ENCODE results near the gene ATG14. TPM values are rescaled to one million over a fixed set of nuclear protein-coding genes. Genes with fewer than 3 reads are reported as not detected.

Gene ATG14
- total RNA-seq, 5 donors from 2014 or later (not counting 1 experiment from before 2014, with no cell fraction given): 13.2 to 18.1 (median 17.3) TPM

DNA sequence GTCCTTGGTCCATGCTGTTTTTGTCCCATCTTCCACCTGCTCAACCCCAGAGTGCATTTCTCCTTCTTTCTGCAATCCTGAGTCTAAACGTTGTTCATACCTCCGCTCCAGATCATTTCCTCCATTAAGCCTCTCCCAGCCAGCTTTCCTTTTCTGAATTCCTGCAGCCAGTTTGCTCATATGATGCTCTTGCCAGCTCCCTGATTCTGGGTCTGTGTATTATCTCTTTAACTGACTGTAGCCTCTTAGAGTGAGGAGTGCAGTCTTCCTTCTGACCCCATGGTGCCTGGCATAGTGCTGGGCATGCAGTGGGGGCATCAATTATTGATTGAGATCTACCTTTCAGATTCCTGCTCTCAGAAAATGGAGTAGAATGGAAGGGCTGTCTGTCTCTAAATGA lies 40.3 kb upstream of the ATG14 start:
- no peak overlapping the region for H3K4me3 ChIP-seq (ENCODE audit: control insufficient read depth in 1 of 2, extremely low read depth in 1 of 2, low read length in 1 of 2)
- H3K27me3 ChIP-seq (replicated peaks in 1 of 2; ENCODE audit: control insufficient read depth in 2 of 2, extremely low read depth in 1 of 2, insufficient read depth in 2 of 2, low read length in 1 of 2): peaks cover 0 to 8% of the 10 kb centered on the region in 2 experiments
- WGBS (ENCODE audit: insufficient coverage): 80% methylated on average over 1 of the region's 2 CpGs
- DNase-seq (no peak), ATAC-seq (replicated peaks in 1 of 4) (no peak)
- ChIA-PET POLR2A (no interaction called here), CTCF (interaction anchor here in 1 of 2 donors (0.6 kb wide), 1 partner anchor 10 kb away, joined by 3 read pairs; no protein-coding TSS in a partner anchor)
- Mint-ChIP-seq H3K27me3 (no peaks in the 10 kb centered on the region), H3K27ac (no peak overlapping the region), H3K36me3 (no peaks in the 10 kb centered on the region), H3K4me3 (no peak overlapping the region), H3K9me3 (no peaks in the 10 kb centered on the region), H3K4me1 (no peaks in the 10 kb centered on the region)
- no peaks in the 10 kb centered on the region for H3K4me1 ChIP-seq (ENCODE audit: control insufficient read depth in 1 of 2, extremely low read depth in 1 of 2, insufficient read depth in 2 of 2, low read length in 2 of 2)
- H3K36me3 ChIP-seq (ENCODE audit: control insufficient read depth in 2 of 2, extremely low read depth in 1 of 2, insufficient read depth in 1 of 2, low read length in 1 of 2): no peaks in the 10 kb centered on the region
- no peak overlapping the region for H3K27ac ChIP-seq (ENCODE audit: low read length)
- H3K9me3 ChIP-seq: no peaks in the 10 kb centered on the region

DNA sequence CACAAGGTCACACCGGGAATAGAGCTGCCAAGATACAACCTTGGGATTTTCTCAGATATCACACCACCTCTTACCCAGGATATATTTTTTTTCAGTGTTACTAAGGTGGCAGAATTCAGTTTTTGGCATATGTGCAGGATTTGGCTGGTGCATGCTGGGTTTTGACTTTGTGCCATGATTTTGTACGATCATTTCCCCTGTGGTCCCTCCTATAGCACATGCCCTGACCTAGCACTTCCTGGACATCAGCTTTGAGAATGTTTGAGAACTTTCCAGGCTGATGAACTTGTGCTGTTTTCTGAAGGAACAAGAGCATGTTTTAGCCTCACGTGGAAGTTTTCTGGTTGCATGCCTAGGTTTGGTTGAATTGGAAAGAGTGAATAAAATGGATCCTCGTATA lies 39.8 kb upstream of the ATG14 start:
- ATAC-seq (replicated peaks in 1 of 4): no peak
- H3K27me3 ChIP-seq (replicated peaks in 1 of 2; ENCODE audit: control insufficient read depth in 2 of 2, extremely low read depth in 1 of 2, insufficient read depth in 2 of 2, low read length in 1 of 2): peaks cover 0 to 8% of the 10 kb centered on the region in 2 experiments
- no peak overlapping the region for H3K4me3 ChIP-seq (ENCODE audit: control insufficient read depth in 1 of 2, extremely low read depth in 1 of 2, low read length in 1 of 2)
- no peaks in the 10 kb centered on the region for H3K9me3 Mint-ChIP-seq
- no peaks in the 10 kb centered on the region for H3K9me3 ChIP-seq
- POLR2A ChIA-PET: no interaction called here
- H3K27me3 Mint-ChIP-seq: no peaks in the 10 kb centered on the region
- no peaks in the 10 kb centered on the region for H3K4me1 ChIP-seq (ENCODE audit: control insufficient read depth in 1 of 2, extremely low read depth in 1 of 2, insufficient read depth in 2 of 2, low read length in 2 of 2)
- peaks cover 0 to under 1% (median 0%) of the 10 kb centered on the region in 3 donors for H3K4me1 Mint-ChIP-seq
- 80% methylated on average over 1 of the region's 4 CpGs for WGBS (ENCODE audit: insufficient coverage)
- H3K27ac Mint-ChIP-seq: no peak overlapping the region
- DNase-seq: no peak
- CTCF ChIA-PET: interaction anchor here in 1 of 2 donors (0.5 to 0.6 kb wide), 2 partner anchors 9 to 352 kb away, joined by 3 to 9 read pairs; no protein-coding TSS in a partner anchor
- no peaks in the 10 kb centered on the region for H3K36me3 ChIP-seq (ENCODE audit: control insufficient read depth in 2 of 2, extremely low read depth in 1 of 2, insufficient read depth in 1 of 2, low read length in 1 of 2)
- no peaks in the 10 kb centered on the region for H3K36me3 Mint-ChIP-seq
- no peak overlapping the region for H3K27ac ChIP-seq (ENCODE audit: low read length)
- H3K4me3 Mint-ChIP-seq: no peak overlapping the region

DNA sequence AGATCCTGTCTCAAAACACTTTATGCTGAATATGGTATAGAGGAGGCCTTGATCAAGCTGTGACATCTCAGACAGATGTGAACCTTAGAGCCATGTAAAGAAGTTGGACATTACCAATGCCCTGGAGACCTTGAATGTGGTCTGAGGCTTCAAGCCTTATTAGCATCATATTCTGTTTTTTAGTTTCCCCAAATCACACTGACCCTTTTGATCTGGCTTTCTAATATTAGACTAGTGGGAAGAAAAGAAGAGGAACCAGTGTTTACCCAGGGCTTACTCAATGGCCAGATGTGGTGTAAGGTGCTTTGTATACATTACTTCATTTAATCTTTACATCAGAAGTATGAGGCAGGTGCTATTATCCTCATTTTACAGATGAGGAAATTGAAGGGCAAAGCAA lies 39.4 kb upstream of the ATG14 start:
- ChIA-PET CTCF (interaction anchor here (0.5 to 0.6 kb wide), 2 partner anchors 169 to 351 kb away, joined by 4 to 9 read pairs; no protein-coding TSS in a partner anchor), POLR2A (no interaction called here)
- Histone ChIP-seq H3K27ac (ENCODE audit: low read length) (no peak overlapping the region), H3K9me3 (no peaks in the 10 kb centered on the region), H3K4me1 (ENCODE audit: control insufficient read depth in 1 of 2, extremely low read depth in 1 of 2, insufficient read depth in 2 of 2, low read length in 2 of 2) (no peaks in the 10 kb centered on the region), H3K4me3 (ENCODE audit: control insufficient read depth in 1 of 2, extremely low read depth in 1 of 2, low read length in 1 of 2) (no peak overlapping the region), H3K27me3 (replicated peaks in 1 of 2; ENCODE audit: control insufficient read depth in 2 of 2, extremely low read depth in 1 of 2, insufficient read depth in 2 of 2, low read length in 1 of 2) (peaks cover 0 to 8% of the 10 kb centered on the region in 2 experiments), H3K36me3 (ENCODE audit: control insufficient read depth in 2 of 2, extremely low read depth in 1 of 2, insufficient read depth in 1 of 2, low read length in 1 of 2) (no peaks in the 10 kb centered on the region)
- DNase-seq (no peak), ATAC-seq (replicated peaks in 1 of 4) (no peak)
- H3K27ac Mint-ChIP-seq: no peak overlapping the region
- H3K4me3 Mint-ChIP-seq: no peak overlapping the region
- H3K36me3 Mint-ChIP-seq: no peaks in the 10 kb centered on the region
- H3K27me3 Mint-ChIP-seq: no peaks in the 10 kb centered on the region
- H3K4me1 Mint-ChIP-seq: peaks cover 3 to 5% (median 3%) of the 10 kb centered on the region in 3 donors
- H3K9me3 Mint-ChIP-seq: no peaks in the 10 kb centered on the region

DNA sequence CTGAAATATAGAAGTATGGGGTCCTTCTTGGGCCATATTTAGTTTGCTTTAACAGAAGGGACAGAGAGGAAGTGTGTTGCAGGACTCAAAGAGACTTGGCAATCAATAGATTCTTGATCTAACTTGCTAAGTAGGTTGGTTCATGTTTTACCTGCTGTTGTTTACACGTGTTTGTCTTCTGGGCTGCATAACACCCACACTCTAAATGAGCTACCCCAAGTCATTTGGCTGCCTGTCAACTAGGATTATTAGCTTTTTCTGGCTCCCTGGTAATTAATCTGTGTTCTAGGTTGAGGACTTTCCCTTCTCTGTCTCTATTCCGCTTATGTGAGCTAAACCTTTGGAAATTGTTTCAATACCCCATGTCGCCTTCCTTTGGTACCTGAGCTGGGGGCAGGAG lies 38.9 kb upstream of the ATG14 start:
- H3K27me3 ChIP-seq (replicated peaks in 1 of 2; ENCODE audit: control insufficient read depth in 2 of 2, extremely low read depth in 1 of 2, insufficient read depth in 2 of 2, low read length in 1 of 2): peaks cover 0 to 8% of the 10 kb centered on the region in 2 experiments
- Mint-ChIP-seq H3K36me3 (no peaks in the 10 kb centered on the region), H3K27me3 (no peaks in the 10 kb centered on the region), H3K4me1 (peaks cover 3 to 6% (median 3%) of the 10 kb centered on the region in 3 donors), H3K9me3 (no peaks in the 10 kb centered on the region), H3K4me3 (no peak overlapping the region), H3K27ac (no peak overlapping the region)
- WGBS (ENCODE audit: insufficient coverage): no CpG with 5 or more reads among the region's 3 CpGs
- CTCF ChIA-PET: interaction anchor here (0.5 to 0.6 kb wide), 3 partner anchors 169 to 1011 kb away, joined by 3 to 4 read pairs (median 4); no protein-coding TSS in a partner anchor
- H3K27ac ChIP-seq (ENCODE audit: low read length): no peak overlapping the region
- H3K4me3 ChIP-seq (ENCODE audit: control insufficient read depth in 1 of 2, extremely low read depth in 1 of 2, low read length in 1 of 2): no peak overlapping the region
- no peaks in the 10 kb centered on the region for H3K36me3 ChIP-seq (ENCODE audit: control insufficient read depth in 2 of 2, extremely low read depth in 1 of 2, insufficient read depth in 1 of 2, low read length in 1 of 2)
- DNase-seq: no peak
- POLR2A ChIA-PET: interaction anchor here in 1 of 2 donors (0.6 kb wide), 1 partner anchor 361 kb away, joined by 3 read pairs; no protein-coding TSS in a partner anchor
- ATAC-seq (replicated peaks in 1 of 4): no peak
- no peaks in the 10 kb centered on the region for H3K9me3 ChIP-seq
- no peaks in the 10 kb centered on the region for H3K4me1 ChIP-seq (ENCODE audit: control insufficient read depth in 1 of 2, extremely low read depth in 1 of 2, insufficient read depth in 2 of 2, low read length in 2 of 2)

DNA sequence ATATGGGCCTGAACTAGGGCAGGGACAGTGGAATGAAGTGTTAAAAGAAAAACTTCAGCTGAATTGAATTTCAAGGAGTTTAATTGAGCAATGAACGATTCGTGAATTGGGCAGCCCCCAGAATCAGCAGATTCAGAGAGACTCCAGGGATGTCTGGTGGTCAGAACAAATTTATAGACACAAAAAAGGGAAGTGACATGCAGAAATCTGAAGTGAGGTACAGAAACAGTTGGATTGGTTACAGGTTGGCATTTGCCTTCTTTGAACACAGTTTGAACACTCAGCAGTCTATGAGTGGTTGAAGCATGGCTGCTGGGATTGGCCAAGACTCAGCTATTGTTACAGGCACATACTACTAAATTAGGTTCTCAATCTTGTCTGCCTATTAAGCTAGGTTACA lies 38.5 kb upstream of the ATG14 start:
- ATAC-seq (replicated peaks in 1 of 4) (no peak), DNase-seq (no peak)
- Mint-ChIP-seq H3K4me1 (peaks cover 3 to 6% (median 3%) of the 10 kb centered on the region in 3 donors), H3K4me3 (no peak overlapping the region), H3K9me3 (no peaks in the 10 kb centered on the region), H3K27me3 (no peaks in the 10 kb centered on the region), H3K27ac (no peak overlapping the region), H3K36me3 (no peaks in the 10 kb centered on the region)
- H3K36me3 ChIP-seq (ENCODE audit: control insufficient read depth in 2 of 2, extremely low read depth in 1 of 2, insufficient read depth in 1 of 2, low read length in 1 of 2): no peaks in the 10 kb centered on the region
- ChIA-PET CTCF (interaction anchor here (0.5 to 1.2 kb wide), 4 partner anchors 169 to 1025 kb away, joined by 3 to 4 read pairs (median 4); no protein-coding TSS in a partner anchor), POLR2A (interaction anchor here in 1 of 2 donors (0.6 kb wide), 1 partner anchor 360 kb away, joined by 3 read pairs; no protein-coding TSS in a partner anchor)
- no peaks in the 10 kb centered on the region for H3K4me1 ChIP-seq (ENCODE audit: control insufficient read depth in 1 of 2, extremely low read depth in 1 of 2, insufficient read depth in 2 of 2, low read length in 2 of 2)
- no peaks in the 10 kb centered on the region for H3K9me3 ChIP-seq
- 82% methylated on average over 2 of the region's 2 CpGs for WGBS (ENCODE audit: insufficient coverage)
- H3K27ac ChIP-seq (ENCODE audit: low read length): no peak overlapping the region
- H3K4me3 ChIP-seq (ENCODE audit: control insufficient read depth in 1 of 2, extremely low read depth in 1 of 2, low read length in 1 of 2): no peak overlapping the region
- peaks cover 0 to 8% of the 10 kb centered on the region in 2 experiments for H3K27me3 ChIP-seq (replicated peaks in 1 of 2; ENCODE audit: control insufficient read depth in 2 of 2, extremely low read depth in 1 of 2, insufficient read depth in 2 of 2, low read length in 1 of 2)

DNA sequence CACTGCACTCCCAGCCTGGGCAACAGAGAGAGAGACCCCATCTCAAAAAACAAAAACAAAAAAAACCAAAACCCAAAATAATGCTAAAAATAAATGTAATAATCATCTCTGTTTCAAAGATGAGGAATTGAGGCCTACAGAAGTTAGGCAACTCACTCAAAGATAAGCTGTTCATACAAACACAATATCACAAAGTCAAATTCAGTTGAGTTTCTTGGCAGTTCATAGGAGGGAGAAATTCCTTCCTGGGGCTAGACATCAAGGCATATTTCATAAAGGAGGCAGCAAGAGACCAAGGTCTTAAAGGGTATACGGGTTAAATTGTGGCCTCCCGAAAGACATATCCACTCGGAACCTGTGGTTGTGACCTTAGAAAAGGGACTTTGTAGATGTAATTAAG lies 37.5 kb upstream of the ATG14 start:
- no peaks in the 10 kb centered on the region for H3K4me1 ChIP-seq (ENCODE audit: control insufficient read depth in 1 of 2, extremely low read depth in 1 of 2, insufficient read depth in 2 of 2, low read length in 2 of 2)
- Mint-ChIP-seq H3K4me3 (no peak overlapping the region), H3K4me1 (peaks cover 3 to 6% (median 3%) of the 10 kb centered on the region in 3 donors), H3K36me3 (no peaks in the 10 kb centered on the region), H3K27me3 (no peaks in the 10 kb centered on the region), H3K9me3 (no peaks in the 10 kb centered on the region), H3K27ac (no peak overlapping the region)
- ChIA-PET POLR2A (no interaction called here), CTCF (interaction anchor here (0.9 to 1.2 kb wide), 2 partner anchors 16 to 1026 kb away, joined by 3 read pairs; no protein-coding TSS in a partner anchor)
- ATAC-seq (replicated peaks in 1 of 4) (no peak), DNase-seq (no peak)
- peaks cover 0 to 4% of the 10 kb centered on the region in 2 experiments for H3K27me3 ChIP-seq (replicated peaks in 1 of 2; ENCODE audit: control insufficient read depth in 2 of 2, extremely low read depth in 1 of 2, insufficient read depth in 2 of 2, low read length in 1 of 2)
- H3K27ac ChIP-seq (ENCODE audit: low read length): no peak overlapping the region
- no peaks in the 10 kb centered on the region for H3K9me3 ChIP-seq
- H3K4me3 ChIP-seq (ENCODE audit: control insufficient read depth in 1 of 2, extremely low read depth in 1 of 2, low read length in 1 of 2): no peak overlapping the region
- no peaks in the 10 kb centered on the region for H3K36me3 ChIP-seq (ENCODE audit: control insufficient read depth in 2 of 2, extremely low read depth in 1 of 2, insufficient read depth in 1 of 2, low read length in 1 of 2)
- no CpG with 5 or more reads among the region's 3 CpGs for whole genome bisulfite sequencing (ENCODE audit: insufficient coverage)

Data from T-cell (primary cell).